Adrenal gland (tissue), 12 donors: ENCODE measurements around the gene RINL. TPM values are rescaled to one million over a fixed set of nuclear protein-coding genes. Genes with fewer than 3 reads are reported as not detected.

Source experiments
- DNase-seq, 7 donors: peaks; one replicate each; pipeline ENCODE4 v3.0.0-alpha.2; 2019 to 2020
- H3K27ac ChIP-seq, 5 donors: fragments of 200-600 bp; sonication (generic) in 4 of 5; 1 replicate in 3 of 5; 2 replicates in 2 of 5; pipeline versions ENCODE4 v1.5.1 to v1.8.0; 2016 to 2020; ENCODE audit warnings: mild to moderate bottlenecking in 1 of 5
- H3K27me3 ChIP-seq: fragments of 200-600 bp; 2 replicates; pipeline ENCODE4 v1.8.0; 2021
- H3K36me3 ChIP-seq, 2 donors: fragments of 200-600 bp; replicated peaks in 1 of 2; 1 replicate in 1 of 2; 2 replicates in 1 of 2; pipeline versions ENCODE4 v1.5.1 to v1.8.0; 2018 to 2022
- H3K4me1 ChIP-seq, 2 donors: fragments of 200-600 bp; replicated peaks in 1 of 2; 1 replicate in 1 of 2; 2 replicates in 1 of 2; pipeline versions ENCODE4 v1.5.1 to v1.8.0; 2018 to 2021
- H3K4me3 ChIP-seq, 4 donors: fragments of 200-600 bp; sonication (generic) in 3 of 4; one replicate each; pipeline ENCODE4 v1.5.1; 2016 to 2018
- H3K9me3 ChIP-seq, 3 donors: fragments of 200-600 bp; sonication (generic) in 1 of 3; replicated peaks in 1 of 3; 1 replicate in 2 of 3; 2 replicates in 1 of 3; pipeline versions ENCODE4 v1.5.1 to v1.8.0; 2016 to 2021
- CTCF ChIP-seq, 6 experiments: fragments of 450-650 bp in 4 of 6; fragments of 200-600 bp in 2 of 6; sonication (generic) in 1 of 6; IDR thresholded peaks; 1 replicate in 5 of 6; 2 replicates in 1 of 6; pipeline versions ENCODE4 v1.5.1 to v1.8.0; 2016 to 2021; ENCODE audit warnings: antibody characterized with exemption in 6 of 6, mild to moderate bottlenecking in 2 of 6, moderate library complexity in 1 of 6
- POLR2A ChIP-seq, 2 donors: fragments of 450-650 bp; IDR thresholded peaks; one replicate each; pipeline ENCODE4 v1.6.1; 2017; ENCODE audit warnings: antibody characterized with exemption in 2 of 2, mild to moderate bottlenecking in 2 of 2, moderate library complexity in 1 of 2
- WGBS, 4 donors: extraction: QIAGEN DNeasy Blood & Tissue Kit in 2 of 4; methylation state at CpG; one replicate each; pipeline versions ENCODE4 v1.1.5 to v1.1.7; 2013 to 2017; 5-methylcytosine and 5-hydroxymethylcytosine counted together
- intact Hi-C, 2 donors: fragments of 100-400 bp; cut with DNase I; formaldehyde crosslinking; loops; one replicate each; pipeline versions ENCODE4 v1.14.1 to v1.15.0; 2022 to 2023
- polyA plus RNA-seq, 3 donors: library from polyadenylated mRNA; stranded (reverse); fragments of 200-250 nt in 2 of 3; fragments of 350-450 nt in 1 of 3; fragmentation: Illumina TruSeq in 1 of 3; extraction: RNeasy Lipid Tissue Mini Kit (QIAGEN cat#74804) in 1 of 3; gene quantifications; one replicate each; pipeline ENCODE4 v1.2.3, GENCODE V29; 2013 to 2014
- total RNA-seq, 9 donors: library from RNA; depleted of rRNA in 4 of 9; stranded (reverse); fragments of >200 nt in 4 of 9; fragments of 120-200 nt in 1 of 9; fragmentation: NEBNext Ultra II Directional in 1 of 9; extraction: Animal tissue kit (Norgen Biotek cat#: 25700) in 1 of 9; gene quantifications; one replicate each; pipeline versions ENCODE4 v1.1.0 to v1.2.4, GENCODE V29; 2013 to 2023
- donor health status: healthy with polysubstance abuse.
- donor health status: Bipolar disorder and iron deficiency.
- donor health status: DM: yes; HTN: yes; CAD: no.
- donor health status: DM: no; HTN: no; CAD: no.
- donor health status: DM: no; HTN: no; CAD: no.
- donor health status: DM: yes; HTN: yes; CAD: no.

The RINL gene
- total and polyA plus RNA-seq, 12 donors: 0.54 to 24.1 (median 4.9) TPM

- Histone ChIP-seq H3K27ac (no peak overlapping the region), H3K4me3 (no peak overlapping the region)
- WGBS, 4 donors: 84 to 92% (median 86%) methylated on average over 19 of the region's 19 CpGs; no CpG with 5 or more reads in 1 of the 4 donors
These were observed 7.5 kb downstream of the RINL start for GRCh38 chr19:38870612-38871011.

GRCh38 chr19:38869836-38870607, 8.1 kb downstream of the RINL start:
- H3K4me3 ChIP-seq: peak overlapping the region in 2 of 4 donors; percentile 18 to 58
- no peak for TF ChIP-seq POLR2A (IDR thresholded peaks at IDR 0.05)
- peak; percentile 47 to 88 (median 77) for TF ChIP-seq CTCF (IDR thresholded peaks at IDR 0.05)
- intact Hi-C loops: no loop called here
- no peaks in the 10 kb centered on the region for H3K9me3 ChIP-seq
- H3K27ac ChIP-seq: peak overlapping the region in 1 of 5 donors; percentile 6
- peak; percentile 68 to 93 (median 81) for DNase-seq
- WGBS, 4 donors: 17 to 44% (median 25%) methylated on average over 22 to 62 of the region's 62 CpGs
- peaks cover 11 to 16% of the 10 kb centered on the region in 2 donors for H3K4me1 ChIP-seq
- no peaks in the 10 kb centered on the region for H3K36me3 ChIP-seq
- no peaks in the 10 kb centered on the region for H3K27me3 ChIP-seq

More at GRCh38 chr19:38870612-38871011, 7.5 kb downstream of the RINL start:
- Histone ChIP-seq H3K27me3 (no peaks in the 10 kb centered on the region), H3K4me1 (peaks cover 11 to 16% of the 10 kb centered on the region in 2 donors), H3K36me3 (no peaks in the 10 kb centered on the region), H3K9me3 (no peaks in the 10 kb centered on the region)
- no peak for TF ChIP-seq POLR2A (IDR thresholded peaks at IDR 0.05)
- TF ChIP-seq CTCF (IDR thresholded peaks at IDR 0.05): no peak
- intact Hi-C loops: no loop called here
- DNase-seq: no peak

- Histone ChIP-seq H3K27me3 (no peaks in the 10 kb centered on the region), H3K4me3 (peak overlapping the region in 2 of 4 donors; percentile 18 to 58), H3K9me3 (no peaks in the 10 kb centered on the region), H3K27ac (peak overlapping the region in 1 of 5 donors; percentile 6), H3K4me1 (peaks cover 11 to 16% of the 10 kb centered on the region in 2 donors), H3K36me3 (no peaks in the 10 kb centered on the region)
- DNase-seq: no peak
- TF ChIP-seq POLR2A (IDR thresholded peaks at IDR 0.05) (no peak), CTCF (IDR thresholded peaks at IDR 0.05) (no peak)
- 13 to 15% (median 14%) methylated on average over 10 to 34 of the region's 34 CpGs for WGBS, 4 donors
- intact Hi-C loops: no loop called here
These were observed 8.8 kb downstream of the RINL start for GRCh38 chr19:38869160-38869835.

GRCh38 chr19:38868551-38868950, 9.5 kb downstream of the RINL start:
- no peaks in the 10 kb centered on the region for H3K36me3 ChIP-seq
- no peak overlapping the region for H3K4me3 ChIP-seq
- peaks cover 11 to 16% of the 10 kb centered on the region in 2 donors for H3K4me1 ChIP-seq
- TF ChIP-seq CTCF (IDR thresholded peaks at IDR 0.05): no peak
- TF ChIP-seq POLR2A (IDR thresholded peaks at IDR 0.05): no peak
- intact Hi-C loops: no loop called here
- H3K9me3 ChIP-seq: no peaks in the 10 kb centered on the region
- WGBS, 4 donors: 90 to 99% (median 92%) methylated on average over 6 of the region's 6 CpGs
- DNase-seq: no peak
- H3K27me3 ChIP-seq: no peaks in the 10 kb centered on the region
- no peak overlapping the region for H3K27ac ChIP-seq
